ENCODE data around the gene G3BP2. TPM values are rescaled to one million over a fixed set of nuclear protein-coding genes. Genes with fewer than 3 reads are reported as not detected.
A peak's percentile ranks its signal among the peaks of the same experiment; 100 is the strongest.
"Not testable (repeated sequence)": the region's sequence is repeated elsewhere in the genome, so short reads cannot be mapped to it uniquely, and the experiment has no call there.

Gene G3BP2
- total RNA-seq, 2 experiments from 2014 or later, result 185 to 197 TPM

DNA sequence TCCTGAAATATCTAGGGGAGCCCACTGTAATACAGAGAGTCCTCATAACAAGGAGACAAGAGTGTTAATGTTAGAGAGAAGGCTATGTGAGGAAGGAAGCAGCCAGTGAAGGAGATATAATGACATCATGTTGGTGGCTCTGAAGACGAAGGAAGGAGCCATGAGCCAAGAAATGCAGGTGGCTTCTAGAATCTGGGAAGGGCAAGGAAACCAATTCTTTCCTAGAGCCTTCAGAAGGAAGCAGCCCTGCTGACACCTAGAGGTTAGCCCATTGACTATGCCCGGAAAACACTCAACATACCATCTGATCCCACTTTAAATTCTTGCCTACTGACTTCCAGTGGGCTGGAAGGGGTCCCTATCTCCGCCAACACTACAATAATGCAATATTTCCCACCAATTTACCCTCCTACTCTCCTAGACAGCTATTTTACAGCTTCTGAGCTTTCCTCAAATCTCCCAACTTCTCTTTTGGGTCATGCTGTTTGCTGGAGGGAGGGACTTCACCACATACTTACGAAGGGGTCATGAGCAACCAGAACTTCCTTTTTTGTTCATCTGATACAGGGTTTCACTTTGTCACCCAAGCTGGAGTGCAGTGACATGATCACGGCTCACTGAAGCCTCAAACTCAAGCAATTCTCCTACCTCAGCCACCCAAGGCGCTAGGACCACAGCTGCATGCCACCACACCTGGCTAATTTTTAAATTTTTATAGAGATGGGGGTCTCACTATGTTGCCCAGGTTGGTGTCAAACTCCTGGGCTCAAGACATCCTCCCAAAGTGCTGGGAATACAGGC, 25.2 kb upstream of the G3BP2 start:
- H3K4me1 Mint-ChIP-seq (ENCODE audit: low read depth), result peaks cover 41% of the 10 kb centered on the region
- POLR2A ChIA-PET, result interaction anchor here (0.7 to 1.7 kb wide), 5 partner anchors 22 to 44 kb away, joined by 3 to 7 read pairs (median 3); no protein-coding TSS in a partner anchor
- peaks cover 3% of the 10 kb centered on the region for H3K36me3 Mint-ChIP-seq (ENCODE audit: low read depth)
- H3K27me3 Mint-ChIP-seq, result no peaks in the 10 kb centered on the region
- CTCF ChIA-PET, result interaction anchor here (0.6 to 1.6 kb wide), 5 partner anchors 10 to 1382 kb away, joined by 3 to 4 read pairs (median 3); partner anchors contain the start of gene USO1
- intact Hi-C loops (cut with micrococcal nuclease), result loop anchor here (5.0 kb wide), 1 partner anchor 41 kb away; no protein-coding TSS in a partner anchor
- peak overlapping the region; percentile 14 for H3K4me3 Mint-ChIP-seq
- TF ChIP-seq, protein P1, sequence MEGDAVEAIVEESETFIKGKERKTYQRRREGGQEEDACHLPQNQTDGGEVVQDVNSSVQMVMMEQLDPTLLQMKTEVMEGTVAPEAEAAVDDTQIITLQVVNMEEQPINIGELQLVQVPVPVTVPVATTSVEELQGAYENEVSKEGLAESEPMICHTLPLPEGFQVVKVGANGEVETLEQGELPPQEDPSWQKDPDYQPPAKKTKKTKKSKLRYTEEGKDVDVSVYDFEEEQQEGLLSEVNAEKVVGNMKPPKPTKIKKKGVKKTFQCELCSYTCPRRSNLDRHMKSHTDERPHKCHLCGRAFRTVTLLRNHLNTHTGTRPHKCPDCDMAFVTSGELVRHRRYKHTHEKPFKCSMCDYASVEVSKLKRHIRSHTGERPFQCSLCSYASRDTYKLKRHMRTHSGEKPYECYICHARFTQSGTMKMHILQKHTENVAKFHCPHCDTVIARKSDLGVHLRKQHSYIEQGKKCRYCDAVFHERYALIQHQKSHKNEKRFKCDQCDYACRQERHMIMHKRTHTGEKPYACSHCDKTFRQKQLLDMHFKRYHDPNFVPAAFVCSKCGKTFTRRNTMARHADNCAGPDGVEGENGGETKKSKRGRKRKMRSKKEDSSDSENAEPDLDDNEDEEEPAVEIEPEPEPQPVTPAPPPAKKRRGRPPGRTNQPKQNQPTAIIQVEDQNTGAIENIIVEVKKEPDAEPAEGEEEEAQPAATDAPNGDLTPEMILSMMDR (IDR thresholded peaks at IDR 0.05), result no peak
- peak; percentile 75 for ATAC-seq
- H3K27ac Mint-ChIP-seq, result peak overlapping the region; percentile 89
- DNase-seq, result peak; percentile 62
- H3K9me3 Mint-ChIP-seq, result no peaks in the 10 kb centered on the region

DNA sequence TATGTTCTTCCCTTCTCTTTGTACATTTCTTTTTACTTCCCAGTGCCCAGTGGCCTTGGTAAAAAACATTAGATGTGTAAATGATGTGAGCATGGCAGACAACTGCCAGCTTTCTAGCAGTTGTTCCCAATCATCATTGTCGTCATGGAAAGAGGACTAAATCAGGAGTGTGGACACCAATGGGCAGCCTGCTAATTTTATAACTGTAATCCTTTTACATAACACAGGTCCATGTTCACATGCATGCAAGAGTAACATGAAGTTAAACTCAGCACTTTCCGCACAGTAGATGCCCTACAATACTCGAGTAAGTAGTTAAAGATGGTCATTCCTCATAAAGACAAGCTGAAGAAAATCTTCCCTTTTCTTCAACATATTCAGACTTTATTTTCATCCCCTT, 23.4 kb upstream of the G3BP2 start:
- Mint-ChIP-seq H3K36me3 (ENCODE audit: low read depth) (peaks cover 4% of the 10 kb centered on the region), H3K27ac (no peak overlapping the region), H3K4me1 (ENCODE audit: low read depth) (peaks cover 41% of the 10 kb centered on the region), H3K9me3 (no peaks in the 10 kb centered on the region), H3K4me3 (no peak overlapping the region), H3K27me3 (no peaks in the 10 kb centered on the region)
- no peak for ATAC-seq
- CTCF ChIA-PET, result interaction anchor here (1.2 to 1.6 kb wide), 2 partner anchors 11 to 40 kb away, joined by 3 read pairs; no protein-coding TSS in a partner anchor
- POLR2A ChIA-PET, result interaction anchor here (1.2 kb wide), 1 partner anchor 24 kb away, joined by 4 read pairs; no protein-coding TSS in a partner anchor
- TF ChIP-seq, protein P1 (IDR thresholded peaks at IDR 0.05), result no peak
- no peak for DNase-seq
- intact Hi-C loops (cut with micrococcal nuclease), result loop anchor here (5.0 kb wide), 1 partner anchor 39 kb away; no protein-coding TSS in a partner anchor

DNA sequence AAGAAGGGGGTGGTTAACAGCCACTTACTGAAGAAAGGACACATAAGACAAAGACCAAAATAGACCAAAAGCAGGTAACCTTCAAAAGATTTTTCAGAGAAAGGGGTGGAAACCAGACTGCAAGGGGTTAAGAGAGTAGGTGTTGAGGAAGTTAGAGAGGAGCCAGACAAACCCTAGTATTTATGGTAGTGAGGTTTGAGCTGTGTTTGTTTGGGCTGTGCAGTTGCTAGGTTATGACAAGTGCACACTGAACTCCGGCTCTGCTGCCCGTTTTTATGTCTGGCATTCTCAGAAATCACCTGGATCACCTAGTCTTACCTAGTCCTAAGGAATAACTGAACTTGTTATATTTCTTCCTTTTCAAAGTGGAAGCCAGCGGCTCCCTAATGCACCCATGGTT, 22.9 kb upstream of the G3BP2 start:
- ATAC-seq, result peak; percentile 68
- TF ChIP-seq, protein P1 (IDR thresholded peaks at IDR 0.05), result no peak
- H3K27ac Mint-ChIP-seq, result peak overlapping the region; percentile 50
- H3K4me3 Mint-ChIP-seq, result no peak overlapping the region
- ChIA-PET POLR2A (interaction anchor here (1.2 kb wide), 1 partner anchor 24 kb away, joined by 4 read pairs; no protein-coding TSS in a partner anchor), CTCF (interaction anchor here (1.2 kb wide), 1 partner anchor 40 kb away, joined by 3 read pairs; no protein-coding TSS in a partner anchor)
- intact Hi-C loops (cut with micrococcal nuclease), result loop anchor here (5.0 kb wide), 1 partner anchor 39 kb away; no protein-coding TSS in a partner anchor
- H3K9me3 Mint-ChIP-seq, result no peaks in the 10 kb centered on the region
- H3K4me1 Mint-ChIP-seq (ENCODE audit: low read depth), result peaks cover 41% of the 10 kb centered on the region
- H3K27me3 Mint-ChIP-seq, result no peaks in the 10 kb centered on the region
- peaks cover 4% of the 10 kb centered on the region for H3K36me3 Mint-ChIP-seq (ENCODE audit: low read depth)
- peak; percentile 60 for DNase-seq

DNA sequence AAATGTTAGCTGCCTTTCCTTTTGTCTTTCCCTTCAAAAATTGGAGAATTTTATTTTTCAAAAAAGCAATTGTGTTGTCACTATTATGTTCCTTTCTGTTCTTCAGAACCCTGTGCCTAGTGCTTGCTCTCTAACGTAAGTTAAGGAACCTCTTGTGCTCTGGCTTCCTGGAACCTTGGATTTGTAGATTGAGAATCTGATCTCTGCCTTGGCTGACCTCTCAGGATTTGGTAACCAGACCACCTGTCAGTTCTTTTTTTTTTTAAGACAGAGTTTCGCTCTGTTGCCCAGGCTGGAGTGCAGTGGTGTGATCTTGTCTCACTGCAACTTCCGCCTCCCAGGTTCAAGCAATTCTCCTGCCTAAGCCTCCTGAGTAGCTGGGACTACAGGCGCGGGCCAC, 18.9 kb upstream of the G3BP2 start:
- H3K4me1 Mint-ChIP-seq (ENCODE audit: low read depth), result peaks cover 32% of the 10 kb centered on the region

DNA sequence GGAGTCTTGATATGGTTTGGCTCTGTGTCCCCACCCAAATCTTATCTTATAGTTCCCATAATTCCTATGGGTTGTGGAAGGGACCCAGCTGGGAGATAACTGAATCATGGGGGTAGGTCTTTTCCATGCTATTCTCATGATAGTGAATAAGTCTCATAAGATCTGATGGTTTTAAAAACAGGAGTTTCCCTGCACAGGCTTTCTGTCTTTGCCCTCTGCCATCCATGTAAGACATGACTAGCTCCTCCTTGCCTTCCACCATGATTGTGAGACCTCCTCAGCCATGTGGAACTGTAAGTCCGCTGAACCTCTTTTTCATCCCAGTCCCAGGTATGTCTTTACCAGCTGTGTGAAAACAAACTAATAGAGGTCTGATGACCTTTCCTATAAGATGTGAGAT, 13.9 kb upstream of the G3BP2 start:
- POLR2A ChIA-PET, result interaction anchor here (0.6 to 1.9 kb wide), 2 partner anchors 14 to 133 kb away, joined by 3 to 11 read pairs; partner anchors contain the start of gene G3BP2
- H3K36me3 Mint-ChIP-seq (ENCODE audit: low read depth); H3K27me3 Mint-ChIP-seq; DNase-seq; ATAC-seq; H3K4me3 Mint-ChIP-seq; H3K9me3 Mint-ChIP-seq; intact Hi-C loops (cut with micrococcal nuclease): not testable (repeated sequence)
- peaks cover 41% of the 10 kb centered on the region for H3K4me1 Mint-ChIP-seq (ENCODE audit: low read depth)
- CTCF ChIA-PET, result interaction anchor here (1.0 kb wide), 2 partner anchors 15 to 37 kb away, joined by 3 to 4 read pairs; partner anchors contain the start of gene USO1
- peak overlapping the region; percentile 46 for H3K27ac Mint-ChIP-seq

More for the DNA sequence above, 18.9 kb upstream of the G3BP2 start:
- H3K4me3 Mint-ChIP-seq; ATAC-seq; H3K36me3 Mint-ChIP-seq (ENCODE audit: low read depth); H3K27ac Mint-ChIP-seq; H3K9me3 Mint-ChIP-seq; H3K27me3 Mint-ChIP-seq; intact Hi-C loops (cut with micrococcal nuclease); DNase-seq: not testable (repeated sequence)
- CTCF ChIA-PET, result interaction anchor here (1.0 to 2.2 kb wide), 4 partner anchors 9 to 32 kb away, joined by 3 to 9 read pairs (median 5); partner anchors contain the start of gene USO1
- POLR2A ChIA-PET, result interaction anchor here (0.9 kb wide), 1 partner anchor 22 kb away, joined by 3 read pairs; no protein-coding TSS in a partner anchor

All from activated CD8-positive, alpha-beta T cell treated with anti-CD3 and anti-CD28 coated beads for 36 hours (primary cell).